Measurements from ENCODE around the gene TFAP2B. TPM values are rescaled to one million over a fixed set of nuclear protein-coding genes. Genes with fewer than 3 reads are reported as not detected.

The TFAP2B gene
- polyA plus RNA-seq, 1 donor from 2014 or later, result not detected

DNA sequence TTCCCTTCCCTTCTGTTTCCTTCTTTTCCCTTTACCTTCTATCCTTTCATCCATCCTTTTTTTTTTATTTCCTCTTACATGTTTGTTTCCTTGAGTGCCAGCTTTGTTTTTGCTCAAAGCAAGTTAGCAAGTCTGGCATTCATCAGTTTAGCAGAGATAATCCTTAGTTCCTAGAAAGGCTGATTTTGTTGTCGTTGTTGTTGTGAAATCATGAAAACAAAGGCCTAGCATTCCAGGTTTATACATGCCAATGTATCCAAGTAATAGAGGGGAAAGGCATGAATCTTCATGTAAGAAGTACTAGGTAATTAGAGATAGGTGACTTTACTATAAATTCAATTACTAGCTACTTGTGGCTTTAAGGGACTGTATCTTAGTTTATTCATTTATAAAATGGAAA is 45.9 kb downstream of the TFAP2B start:
- TF ChIP-seq EP300 (conservative IDR thresholded peaks at IDR 0.05; ENCODE audit: poor library complexity, severe bottlenecking), result no peak
- Histone ChIP-seq H3K9me3 (ENCODE audit: low read length) (no peaks in the 10 kb centered on the region), H3F3A (ENCODE audit: insufficient read depth, low read length, poor library complexity, severe bottlenecking) (no peaks in the 10 kb centered on the region), H3K9me2 (ENCODE audit: insufficient read depth, low read length) (no peaks in the 10 kb centered on the region), H3K9ac (ENCODE audit: low read length) (no peak overlapping the region), H3K27me3 (ENCODE audit: insufficient read depth, low read depth, low read length) (no peaks in the 10 kb centered on the region), H3K79me2 (replicated peaks; ENCODE audit: insufficient read depth, low read length) (no peaks in the 10 kb centered on the region), H2AFZ (ENCODE audit: low read depth, low read length) (no peak overlapping the region), H3K4me2 (ENCODE audit: low read length) (no peak overlapping the region), H3K36me3 (ENCODE audit: insufficient read depth, low read length) (no peaks in the 10 kb centered on the region), H3K27ac (ENCODE audit: low read length) (no peak overlapping the region), H4K20me1 (ENCODE audit: insufficient read depth) (no peaks in the 10 kb centered on the region), H3K4me3 (ENCODE audit: low read length) (no peak overlapping the region)

DNA sequence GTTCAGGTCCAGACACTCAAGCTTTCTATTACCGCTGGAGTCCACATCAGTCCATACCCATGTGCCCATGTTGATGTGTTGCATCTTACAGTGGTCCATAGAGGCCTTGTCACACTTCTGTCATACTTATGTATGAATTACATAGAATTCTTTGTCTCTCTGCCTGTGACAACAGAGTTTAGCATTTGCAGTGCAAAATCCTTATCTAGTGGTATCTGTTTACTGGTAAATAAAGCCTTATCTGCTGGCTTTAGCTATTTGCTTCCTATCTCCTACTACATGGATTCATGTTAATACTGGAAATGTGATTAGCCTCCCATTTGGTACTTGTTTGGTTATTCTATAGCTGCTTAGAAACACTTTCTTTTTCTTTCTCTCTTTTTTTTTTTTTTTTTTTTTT is 49.8 kb downstream of the TFAP2B start:
- no peak overlapping the region for H3K27ac ChIP-seq (ENCODE audit: low read length)
- H3K4me2 ChIP-seq (ENCODE audit: low read length), result no peak overlapping the region
- no peaks in the 10 kb centered on the region for H3F3A ChIP-seq (ENCODE audit: insufficient read depth, low read length, poor library complexity, severe bottlenecking)
- H2AFZ ChIP-seq (ENCODE audit: low read depth, low read length), result no peak overlapping the region
- no peaks in the 10 kb centered on the region for H4K20me1 ChIP-seq (ENCODE audit: insufficient read depth)
- H3K9ac ChIP-seq (ENCODE audit: low read length), result no peak overlapping the region
- H3K36me3 ChIP-seq (ENCODE audit: insufficient read depth, low read length), result no peaks in the 10 kb centered on the region
- H3K79me2 ChIP-seq (replicated peaks; ENCODE audit: insufficient read depth, low read length), result no peaks in the 10 kb centered on the region
- no peak overlapping the region for H3K4me3 ChIP-seq (ENCODE audit: low read length)
- H3K27me3 ChIP-seq (ENCODE audit: insufficient read depth, low read depth, low read length), result no peaks in the 10 kb centered on the region
- no peaks in the 10 kb centered on the region for H3K9me2 ChIP-seq (ENCODE audit: insufficient read depth, low read length)
- TF ChIP-seq RAD21 (conservative IDR thresholded peaks at IDR 0.05) (no peak), TAF1 (IDR thresholded peaks at IDR 0.05; ENCODE audit: low read depth) (no peak), POLR2AphosphoS5 (IDR thresholded peaks at IDR 0.05) (no peak), EP300 (conservative IDR thresholded peaks at IDR 0.05; ENCODE audit: poor library complexity, severe bottlenecking) (no peak), MXI1 (conservative IDR thresholded peaks at IDR 0.05; ENCODE audit: poor library complexity, severe bottlenecking) (no peak), SMC3 (conservative IDR thresholded peaks at IDR 0.05; ENCODE audit: poor library complexity) (no peak), EZH2 (IDR thresholded peaks at IDR 0.05; ENCODE audit: borderline replicate concordance, insufficient read depth, low read length, poor library complexity, severe bottlenecking) (no peak)
- TF ChIP-seq, protein P1, sequence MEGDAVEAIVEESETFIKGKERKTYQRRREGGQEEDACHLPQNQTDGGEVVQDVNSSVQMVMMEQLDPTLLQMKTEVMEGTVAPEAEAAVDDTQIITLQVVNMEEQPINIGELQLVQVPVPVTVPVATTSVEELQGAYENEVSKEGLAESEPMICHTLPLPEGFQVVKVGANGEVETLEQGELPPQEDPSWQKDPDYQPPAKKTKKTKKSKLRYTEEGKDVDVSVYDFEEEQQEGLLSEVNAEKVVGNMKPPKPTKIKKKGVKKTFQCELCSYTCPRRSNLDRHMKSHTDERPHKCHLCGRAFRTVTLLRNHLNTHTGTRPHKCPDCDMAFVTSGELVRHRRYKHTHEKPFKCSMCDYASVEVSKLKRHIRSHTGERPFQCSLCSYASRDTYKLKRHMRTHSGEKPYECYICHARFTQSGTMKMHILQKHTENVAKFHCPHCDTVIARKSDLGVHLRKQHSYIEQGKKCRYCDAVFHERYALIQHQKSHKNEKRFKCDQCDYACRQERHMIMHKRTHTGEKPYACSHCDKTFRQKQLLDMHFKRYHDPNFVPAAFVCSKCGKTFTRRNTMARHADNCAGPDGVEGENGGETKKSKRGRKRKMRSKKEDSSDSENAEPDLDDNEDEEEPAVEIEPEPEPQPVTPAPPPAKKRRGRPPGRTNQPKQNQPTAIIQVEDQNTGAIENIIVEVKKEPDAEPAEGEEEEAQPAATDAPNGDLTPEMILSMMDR (IDR thresholded peaks at IDR 0.05; ENCODE audit: poor library complexity, severe bottlenecking), result no peak
- TF ChIP-seq, protein P2, sequence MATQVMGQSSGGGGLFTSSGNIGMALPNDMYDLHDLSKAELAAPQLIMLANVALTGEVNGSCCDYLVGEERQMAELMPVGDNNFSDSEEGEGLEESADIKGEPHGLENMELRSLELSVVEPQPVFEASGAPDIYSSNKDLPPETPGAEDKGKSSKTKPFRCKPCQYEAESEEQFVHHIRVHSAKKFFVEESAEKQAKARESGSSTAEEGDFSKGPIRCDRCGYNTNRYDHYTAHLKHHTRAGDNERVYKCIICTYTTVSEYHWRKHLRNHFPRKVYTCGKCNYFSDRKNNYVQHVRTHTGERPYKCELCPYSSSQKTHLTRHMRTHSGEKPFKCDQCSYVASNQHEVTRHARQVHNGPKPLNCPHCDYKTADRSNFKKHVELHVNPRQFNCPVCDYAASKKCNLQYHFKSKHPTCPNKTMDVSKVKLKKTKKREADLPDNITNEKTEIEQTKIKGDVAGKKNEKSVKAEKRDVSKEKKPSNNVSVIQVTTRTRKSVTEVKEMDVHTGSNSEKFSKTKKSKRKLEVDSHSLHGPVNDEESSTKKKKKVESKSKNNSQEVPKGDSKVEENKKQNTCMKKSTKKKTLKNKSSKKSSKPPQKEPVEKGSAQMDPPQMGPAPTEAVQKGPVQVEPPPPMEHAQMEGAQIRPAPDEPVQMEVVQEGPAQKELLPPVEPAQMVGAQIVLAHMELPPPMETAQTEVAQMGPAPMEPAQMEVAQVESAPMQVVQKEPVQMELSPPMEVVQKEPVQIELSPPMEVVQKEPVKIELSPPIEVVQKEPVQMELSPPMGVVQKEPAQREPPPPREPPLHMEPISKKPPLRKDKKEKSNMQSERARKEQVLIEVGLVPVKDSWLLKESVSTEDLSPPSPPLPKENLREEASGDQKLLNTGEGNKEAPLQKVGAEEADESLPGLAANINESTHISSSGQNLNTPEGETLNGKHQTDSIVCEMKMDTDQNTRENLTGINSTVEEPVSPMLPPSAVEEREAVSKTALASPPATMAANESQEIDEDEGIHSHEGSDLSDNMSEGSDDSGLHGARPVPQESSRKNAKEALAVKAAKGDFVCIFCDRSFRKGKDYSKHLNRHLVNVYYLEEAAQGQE (IDR thresholded peaks at IDR 0.05; ENCODE audit: borderline replicate concordance), result no peak
- no peaks in the 10 kb centered on the region for H3K9me3 ChIP-seq (ENCODE audit: low read length)

DNA sequence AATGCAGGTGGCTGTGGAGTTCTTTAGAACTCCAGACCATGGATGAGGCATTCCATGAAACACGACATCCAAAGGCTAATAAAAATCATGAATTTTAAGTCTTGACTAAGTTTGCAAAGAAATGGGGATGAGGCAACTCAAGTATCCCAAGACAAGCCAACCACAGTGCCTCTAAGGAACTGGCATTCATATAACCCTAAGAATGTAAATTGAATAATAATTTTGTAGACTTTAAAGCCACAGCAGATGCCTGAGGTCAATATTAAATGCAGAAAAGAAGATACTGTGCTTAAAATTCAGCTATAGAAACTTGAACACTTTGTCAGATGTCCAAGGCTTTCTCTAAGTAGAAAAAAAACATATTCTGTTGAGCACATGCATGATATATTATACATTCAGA is 54.5 kb downstream of the TFAP2B start:
- TF ChIP-seq, protein P2 (IDR thresholded peaks at IDR 0.05; ENCODE audit: borderline replicate concordance), result no peak
- TF ChIP-seq EZH2 (IDR thresholded peaks at IDR 0.05; ENCODE audit: borderline replicate concordance, insufficient read depth, low read length, poor library complexity, severe bottlenecking), result no peak
- no peak for TF ChIP-seq RAD21 (conservative IDR thresholded peaks at IDR 0.05)
- no peak for TF ChIP-seq EP300 (conservative IDR thresholded peaks at IDR 0.05; ENCODE audit: poor library complexity, severe bottlenecking)
- TF ChIP-seq MXI1 (conservative IDR thresholded peaks at IDR 0.05; ENCODE audit: poor library complexity, severe bottlenecking), result no peak
- no peak for TF ChIP-seq SMC3 (conservative IDR thresholded peaks at IDR 0.05; ENCODE audit: poor library complexity)
- TF ChIP-seq TAF1 (IDR thresholded peaks at IDR 0.05; ENCODE audit: low read depth), result no peak
- TF ChIP-seq POLR2AphosphoS5 (IDR thresholded peaks at IDR 0.05), result no peak
- TF ChIP-seq, protein P1 (IDR thresholded peaks at IDR 0.05; ENCODE audit: poor library complexity, severe bottlenecking), result no peak
- H3F3A ChIP-seq (ENCODE audit: insufficient read depth, low read length, poor library complexity, severe bottlenecking), result no peaks in the 10 kb centered on the region
- no peak overlapping the region for H3K27ac ChIP-seq (ENCODE audit: low read length)
- no peaks in the 10 kb centered on the region for H3K9me2 ChIP-seq (ENCODE audit: insufficient read depth, low read length)
- H3K9ac ChIP-seq (ENCODE audit: low read length), result no peak overlapping the region
- no peaks in the 10 kb centered on the region for H3K9me3 ChIP-seq (ENCODE audit: low read length)
- H3K4me3 ChIP-seq (ENCODE audit: low read length), result no peak overlapping the region
- no peaks in the 10 kb centered on the region for H3K36me3 ChIP-seq (ENCODE audit: insufficient read depth, low read length)
- no peaks in the 10 kb centered on the region for H4K20me1 ChIP-seq (ENCODE audit: insufficient read depth)
- H2AFZ ChIP-seq (ENCODE audit: low read depth, low read length), result no peak overlapping the region
- H3K79me2 ChIP-seq (replicated peaks; ENCODE audit: insufficient read depth, low read length), result no peaks in the 10 kb centered on the region
- no peak overlapping the region for H3K4me2 ChIP-seq (ENCODE audit: low read length)
- no peaks in the 10 kb centered on the region for H3K27me3 ChIP-seq (ENCODE audit: insufficient read depth, low read depth, low read length)

All from neural cell (in vitro differentiated cells).